ENCODE results near the gene TMEM69.
"Not testable (repeated sequence)": the region's sequence is repeated elsewhere in the genome, so short reads cannot be mapped to it uniquely, and the experiment has no call there.

TMEM69 gene

GRCh38 chr1:45677751-45678245 is 10.2 kb upstream of the TMEM69 start:
- no peak for DNase-seq

GRCh38 chr1:45678489-45678888 is 9.5 kb upstream of the TMEM69 start:
- no peak for DNase-seq

DNA sequence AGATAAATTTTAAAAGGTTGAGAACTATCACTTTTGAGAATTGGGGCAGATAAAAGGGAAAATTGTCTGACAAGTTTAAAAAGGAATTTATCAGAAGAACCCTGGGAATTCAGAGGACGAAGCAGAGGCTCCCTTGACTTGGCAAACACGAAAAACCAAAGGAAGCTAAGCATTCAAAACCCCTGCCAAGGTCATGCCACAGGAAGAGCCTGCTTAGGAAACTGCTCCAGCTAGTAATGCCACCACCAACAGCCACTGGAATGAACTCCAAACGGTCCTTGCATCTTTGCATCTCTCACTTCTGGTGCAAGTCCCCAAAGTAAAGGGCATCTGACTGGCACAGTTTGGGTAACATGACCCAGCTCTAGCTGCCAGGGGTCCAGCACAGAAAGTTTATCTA is 8.9 kb upstream of the TMEM69 start:
- peak in 1 of 51 donors; percentile 2 for DNase-seq

DNA sequence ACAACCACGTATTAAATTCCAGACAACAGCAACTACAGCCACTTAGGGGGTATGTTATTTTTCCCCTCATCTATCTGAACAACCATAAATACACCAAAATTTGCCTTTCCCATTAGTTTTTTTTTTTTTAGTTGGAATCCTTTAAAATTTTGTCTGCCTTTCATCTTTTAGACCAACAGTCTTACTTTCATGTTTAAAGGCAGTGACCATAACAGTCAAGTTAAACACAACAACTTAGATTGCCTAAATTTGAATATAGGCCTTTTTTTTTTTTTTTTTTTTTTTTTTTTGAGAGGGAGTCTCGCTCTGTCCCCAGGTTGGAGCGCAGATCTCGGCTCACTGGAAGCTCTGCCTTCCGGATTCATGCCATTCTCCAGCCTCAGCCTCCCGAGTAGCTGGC is 5.0 kb upstream of the TMEM69 start:
- DNase-seq = no peak

GRCh38 chr1:45684402-45684801 is 3.6 kb upstream of the TMEM69 start:
- no peak for DNase-seq

DNA sequence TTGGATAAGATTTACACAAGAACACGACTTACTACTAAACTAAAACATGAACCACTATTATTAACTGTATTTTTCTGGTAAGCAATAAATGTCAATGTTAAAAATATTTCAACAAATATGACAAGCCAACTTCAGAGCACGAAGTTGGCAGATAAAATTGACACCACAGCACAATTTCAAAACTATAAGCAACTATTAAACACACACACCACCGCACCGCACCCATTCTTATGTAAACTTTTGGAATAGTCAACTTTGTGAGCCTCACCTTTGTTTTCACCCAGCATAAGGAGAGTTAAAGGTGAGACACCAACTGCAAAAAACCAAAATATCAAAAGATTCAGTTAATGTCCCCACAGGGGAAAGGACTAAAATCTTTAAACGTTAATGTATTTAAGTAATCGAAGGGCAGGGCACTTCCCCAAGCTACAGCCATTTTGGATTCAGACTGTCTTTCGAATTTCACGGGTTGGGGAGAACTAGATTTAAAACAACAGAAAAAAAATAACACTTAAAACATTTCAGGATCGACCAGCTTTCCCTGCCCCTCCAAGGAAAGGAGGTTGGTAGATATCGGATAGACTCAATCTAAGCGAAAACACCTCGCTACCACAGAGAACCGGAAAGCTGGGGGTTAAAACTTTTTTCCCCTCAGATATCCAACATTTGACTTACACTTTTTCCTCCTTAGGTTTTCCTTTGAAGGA is 2.5 kb upstream of the TMEM69 start:
- peak in 2 of 51 donors; percentile 39 to 54 for DNase-seq

GRCh38 chr1:45686015-45686287 is 2.0 kb upstream of the TMEM69 start:
- DNase-seq = peak in 31 of 51 donors; percentile 31 to 85 (median 56)

GRCh38 chr1:45686288-45687013 is 1.5 kb upstream of the TMEM69 start, which contains the start of gene GPBP1L1:
Gene GPBP1L1, minus strand, starts transcription at chr1:45686533. Its CDS starts 27,446 bp downstream, at chr1:45659087.
- DNase-seq = peak; percentile 77 to 98 (median 96)

DNA sequence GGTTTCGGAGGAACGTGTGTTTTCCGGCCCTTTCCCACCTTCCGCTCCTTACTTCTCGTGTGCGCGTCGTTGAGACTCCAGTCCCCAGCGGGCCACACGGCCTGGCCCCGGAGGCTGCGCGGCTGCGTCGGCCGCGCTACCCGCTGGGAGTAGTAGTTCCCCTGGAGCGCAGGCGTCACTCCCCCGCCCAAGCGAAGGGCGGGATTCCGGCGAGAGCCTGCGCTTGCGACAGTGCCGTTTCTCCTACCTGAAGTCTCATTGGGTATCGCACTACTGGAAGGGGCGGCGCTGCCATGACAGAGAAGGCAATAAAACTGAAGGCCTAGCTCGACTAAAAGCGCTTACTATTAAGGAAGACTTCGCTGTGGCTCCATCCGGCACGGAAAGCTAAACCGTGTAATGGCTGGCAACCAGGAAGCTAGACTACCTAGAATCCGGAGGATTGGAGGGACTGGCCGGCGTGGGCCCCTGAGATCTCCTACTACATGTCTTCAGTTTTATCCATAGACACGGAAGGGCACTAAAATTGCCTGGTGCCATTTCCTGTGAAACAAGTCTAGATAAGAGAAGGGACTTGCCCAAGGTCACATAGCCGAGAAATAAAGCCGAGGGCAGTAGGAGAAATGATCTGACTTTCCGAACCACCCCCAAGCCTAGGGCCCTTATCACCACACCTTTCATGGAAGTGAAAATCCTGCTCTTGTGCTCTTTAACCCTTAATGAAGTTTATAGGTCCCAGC is 797 bp upstream of the TMEM69 start:
- DNase-seq = peak; percentile 75 to 98 (median 95)

DNA sequence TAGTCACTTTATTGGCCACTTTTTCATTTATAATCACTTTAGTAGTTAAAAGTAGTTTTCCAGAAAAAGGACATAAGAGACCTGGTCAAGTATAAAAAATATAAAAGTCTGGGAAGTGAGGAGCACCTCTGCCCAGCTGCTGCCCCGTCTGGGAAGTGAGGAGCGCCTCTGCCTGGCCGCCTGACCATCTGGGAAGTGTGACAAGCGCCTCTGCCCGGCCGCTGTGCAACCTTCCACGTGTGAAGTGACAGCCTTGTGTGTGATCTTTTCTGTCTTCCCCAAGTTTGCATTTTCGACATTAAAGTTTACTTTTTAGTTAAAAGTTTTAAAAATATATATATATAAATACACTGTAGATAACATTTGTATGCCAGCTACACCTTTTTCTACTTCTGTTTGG is 5.8 kb downstream of the TMEM69 start:
- DNase-seq = not testable (repeated sequence)

GRCh38 chr1:45694823-45695222 is 6.8 kb downstream of the TMEM69 start:
- DNase-seq = no peak

GRCh38 chr1:45704637-45705036 is 16.7 kb downstream of the TMEM69 start:
- no peak for DNase-seq

GRCh38 chr1:45713711-45714110 is 25.7 kb downstream of the TMEM69 start:
- no peak for DNase-seq

GRCh38 chr1:45716700-45717099 is 28.7 kb downstream of the TMEM69 start:
- DNase-seq = no peak

DNA sequence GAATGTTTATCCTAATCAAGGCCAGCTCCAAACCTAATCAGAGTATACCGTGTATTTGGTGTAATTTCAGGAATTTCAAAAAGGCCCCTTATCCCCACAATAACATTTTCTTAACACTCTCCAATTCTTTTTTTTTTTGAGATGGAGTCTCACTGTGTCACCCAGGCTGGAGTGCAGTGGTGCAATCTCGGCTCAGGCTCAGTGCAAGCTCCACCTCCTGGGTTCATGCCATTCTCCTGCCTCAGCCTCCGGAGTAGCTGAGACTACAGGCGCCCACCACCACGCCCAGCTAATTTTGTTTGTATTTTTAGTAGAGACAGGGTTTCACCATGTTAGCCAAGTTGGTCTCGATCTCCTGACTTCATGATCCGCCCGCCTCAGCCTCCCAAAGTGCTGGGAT is 29.4 kb downstream of the TMEM69 start:
- DNase-seq = not testable (repeated sequence)

- no peak for DNase-seq
Measured at GRCh38 chr1:45718289-45718688, 30.3 kb downstream of the TMEM69 start.

DNA sequence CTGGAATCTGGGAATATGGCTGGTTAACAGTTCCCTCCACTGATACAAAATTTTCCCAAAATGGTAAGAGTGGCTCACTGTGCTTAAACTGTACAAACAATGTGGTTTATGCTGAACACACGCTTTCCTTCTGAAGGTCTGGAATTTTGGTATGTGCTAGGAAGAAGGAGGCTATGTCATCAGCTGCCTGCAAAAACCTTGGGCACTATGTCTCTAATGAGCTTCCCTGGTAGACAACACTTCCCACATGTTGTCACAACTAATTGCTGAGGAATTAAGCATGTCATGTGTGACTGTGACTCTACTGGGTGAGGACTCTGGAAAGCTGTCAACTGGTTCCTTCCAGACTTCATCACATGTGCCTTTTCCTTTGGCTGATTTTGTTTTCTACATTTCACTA is 33.2 kb downstream of the TMEM69 start:
- no peak for DNase-seq

- no peak for DNase-seq
Measured at GRCh38 chr1:45722809-45723208, 34.8 kb downstream of the TMEM69 start.

- no peak for DNase-seq
Measured at GRCh38 chr1:45723248-45723930, 35.4 kb downstream of the TMEM69 start.

- not testable (repeated sequence) for DNase-seq
Measured at GRCh38 chr1:45726007-45726406, 38.0 kb downstream of the TMEM69 start.

GRCh38 chr1:45730075-45730779 is 42.2 kb downstream of the TMEM69 start:
- no peak for DNase-seq
